Erythroblast (primary cell): ENCODE measurements around the gene OLA1.

Experiments used
- GATA1 ChIP-seq: IDR thresholded peaks from 2 replicates; pipeline ENCODE4 v1.6.1; 2011; ENCODE audit warnings: low read depth, mild to moderate bottlenecking, control low read depth, low read length, moderate library complexity
- POLR2A ChIP-seq: IDR thresholded peaks from 2 replicates; pipeline ENCODE4 v1.6.1; 2011; ENCODE audit warnings: mild to moderate bottlenecking, low read length

DNA sequence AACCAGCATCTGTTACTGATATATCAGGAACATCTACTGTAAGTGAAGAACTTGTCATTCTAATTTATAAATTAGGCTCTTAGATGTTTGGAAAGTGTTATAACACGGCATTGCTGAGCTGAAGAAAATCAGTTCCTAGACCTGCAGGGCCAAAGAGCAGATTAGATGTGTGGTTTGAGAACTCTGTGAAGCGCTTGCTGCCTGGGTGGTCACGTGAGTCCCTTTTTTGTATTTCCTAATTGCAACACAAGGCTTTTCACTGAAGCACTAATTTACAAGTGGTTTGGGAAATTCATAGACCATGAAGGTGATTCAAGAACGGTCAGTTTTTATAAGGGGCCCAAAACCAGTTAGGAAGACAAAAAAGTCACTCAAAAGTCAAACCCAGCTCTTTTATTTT is 176.3 kb downstream of the OLA1 start:
- TF ChIP-seq POLR2A: no peak
- TF ChIP-seq GATA1: no peak
